GM19467 (cell line): ENCODE measurements around the gene HOMER1.

Experiments used
- ATAC-seq: cut with Tn5 transposase; IDR thresholded peaks from one replicate; pipeline ENCODE4 v1.9.1; 2021; ENCODE audit warnings: mild to moderate bottlenecking, moderate library complexity; ENCODE audit not compliant: unreplicated experiment

Gene HOMER1

DNA sequence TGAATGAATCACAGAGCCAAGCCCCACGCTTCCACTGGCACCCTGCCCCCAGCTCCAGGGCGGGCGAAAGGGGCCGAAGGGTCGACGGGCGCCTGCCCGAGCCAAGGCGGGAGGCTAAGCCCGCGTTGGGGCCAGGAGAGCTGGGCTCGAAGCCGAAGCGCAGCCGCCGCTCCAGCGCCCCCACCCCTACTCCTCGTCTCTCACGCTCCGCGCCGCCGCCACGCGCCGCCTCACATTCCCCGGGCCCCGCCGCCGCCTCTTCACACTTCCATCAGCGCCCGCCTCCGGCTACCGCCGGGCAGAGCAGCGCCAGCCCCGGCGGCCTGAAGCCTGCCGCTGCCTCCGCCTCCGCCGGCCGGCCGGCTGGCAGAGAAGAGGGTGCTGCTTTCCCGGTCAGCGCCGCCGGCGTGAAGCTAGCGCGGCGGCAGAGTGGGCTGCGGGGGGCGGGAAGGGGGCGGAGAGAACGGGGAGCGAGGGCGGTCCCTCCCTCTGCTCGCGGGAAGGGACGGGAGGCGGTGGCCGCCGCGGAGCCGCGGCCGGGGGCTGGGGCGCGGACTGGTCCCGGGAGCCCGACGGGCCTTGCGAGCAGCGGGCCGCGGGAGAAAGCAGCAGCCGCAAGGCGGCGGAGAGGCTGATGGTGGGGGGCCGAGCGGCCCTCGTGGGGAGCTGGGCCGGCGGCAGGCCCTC lies at the start of gene HOMER1:
TSS of gene HOMER1 (minus strand) at position 431 of the 687 bp plus-strand sequence. CDS start 1,360 bp downstream, outside the sequence.
- peak; percentile 46 for ATAC-seq

GRCh38 chr5:79563247-79563590 lies 49.3 kb upstream of the HOMER1 start:
- no peak for ATAC-seq

- no peak for ATAC-seq
Observed at GRCh38 chr5:79562351-79563246, 48.7 kb upstream of the HOMER1 start.

- no peak for ATAC-seq
Observed at GRCh38 chr5:79561525-79561893, 47.6 kb upstream of the HOMER1 start.

DNA sequence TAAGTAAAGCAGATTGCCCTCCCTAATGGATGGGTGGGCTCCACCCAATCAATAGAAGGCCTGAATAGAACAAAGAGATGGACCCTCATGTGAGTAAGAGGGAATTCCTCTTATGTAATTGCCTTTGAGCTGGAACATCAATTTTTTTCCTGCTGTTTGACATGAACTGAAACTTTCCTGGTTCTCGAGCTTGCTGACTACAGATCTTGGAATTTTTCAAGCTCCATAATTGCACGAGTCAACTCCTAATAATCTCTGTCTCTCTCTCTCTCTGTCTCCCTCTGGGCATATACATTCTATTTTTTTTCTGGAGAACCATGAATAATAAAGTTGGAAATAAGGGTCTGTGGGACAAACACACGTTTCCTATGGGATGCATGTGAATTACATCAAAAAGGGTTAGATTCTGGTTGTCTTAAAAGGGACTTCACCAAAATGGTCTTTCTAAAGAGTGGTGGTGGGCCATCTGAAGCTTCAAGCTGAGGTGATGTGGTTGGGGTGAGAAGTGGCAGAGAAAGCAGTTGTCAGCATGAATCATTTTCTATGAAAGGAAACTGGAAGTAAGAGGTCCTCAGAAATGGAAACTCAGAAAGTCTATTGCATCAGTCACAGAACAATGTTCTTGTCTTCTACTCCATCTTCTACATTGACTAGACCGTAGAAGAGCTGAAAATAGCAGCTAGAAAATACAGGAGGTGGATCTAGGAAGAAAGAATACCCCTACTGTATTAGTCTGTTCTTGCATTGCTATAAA lies 47.0 kb upstream of the HOMER1 start:
- ATAC-seq: no peak

GRCh38 chr5:79555418-79555817 lies 41.5 kb upstream of the HOMER1 start:
- ATAC-seq: no peak

- no peak for ATAC-seq
Observed at GRCh38 chr5:79552984-79553383, 39.0 kb upstream of the HOMER1 start.

GRCh38 chr5:79547982-79548381 lies 34.0 kb upstream of the HOMER1 start:
- ATAC-seq: no peak

- no peak for ATAC-seq
Observed at GRCh38 chr5:79547429-79547822, 33.5 kb upstream of the HOMER1 start.

DNA sequence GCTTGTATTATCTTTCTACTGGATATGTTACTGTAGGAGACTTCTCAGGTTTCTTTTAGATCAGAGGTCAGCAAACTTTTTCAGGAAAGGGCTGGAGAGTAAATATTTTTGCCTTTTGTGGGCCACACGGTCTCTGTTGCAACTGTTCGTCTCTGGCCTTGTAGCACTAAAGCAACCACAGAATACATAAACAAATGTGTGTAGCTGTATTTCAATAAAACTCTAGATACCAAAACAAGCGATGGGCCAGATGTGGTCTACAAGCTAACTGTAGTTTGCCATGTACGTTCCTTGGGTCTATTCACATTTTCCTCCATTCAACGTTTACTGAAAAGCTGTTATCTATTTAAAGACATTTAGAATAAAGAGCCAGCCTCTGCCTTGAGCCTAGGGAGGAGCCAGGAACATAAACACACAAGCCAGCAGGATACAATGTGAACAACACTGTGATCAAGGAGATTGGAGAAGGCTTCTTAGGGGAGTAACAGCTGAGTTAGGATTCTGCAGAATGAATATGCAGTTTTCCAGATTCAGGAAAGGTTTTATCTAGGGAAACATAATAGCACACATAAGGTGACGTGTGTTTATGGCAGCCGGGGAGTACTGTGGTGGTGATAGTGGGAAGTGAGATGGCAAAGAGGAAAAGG lies 33.0 kb upstream of the HOMER1 start:
- no peak for ATAC-seq

GRCh38 chr5:79544131-79544530 lies 30.2 kb upstream of the HOMER1 start:
- no peak for ATAC-seq

GRCh38 chr5:79540939-79541338 lies 27.0 kb upstream of the HOMER1 start:
- ATAC-seq: no peak

DNA sequence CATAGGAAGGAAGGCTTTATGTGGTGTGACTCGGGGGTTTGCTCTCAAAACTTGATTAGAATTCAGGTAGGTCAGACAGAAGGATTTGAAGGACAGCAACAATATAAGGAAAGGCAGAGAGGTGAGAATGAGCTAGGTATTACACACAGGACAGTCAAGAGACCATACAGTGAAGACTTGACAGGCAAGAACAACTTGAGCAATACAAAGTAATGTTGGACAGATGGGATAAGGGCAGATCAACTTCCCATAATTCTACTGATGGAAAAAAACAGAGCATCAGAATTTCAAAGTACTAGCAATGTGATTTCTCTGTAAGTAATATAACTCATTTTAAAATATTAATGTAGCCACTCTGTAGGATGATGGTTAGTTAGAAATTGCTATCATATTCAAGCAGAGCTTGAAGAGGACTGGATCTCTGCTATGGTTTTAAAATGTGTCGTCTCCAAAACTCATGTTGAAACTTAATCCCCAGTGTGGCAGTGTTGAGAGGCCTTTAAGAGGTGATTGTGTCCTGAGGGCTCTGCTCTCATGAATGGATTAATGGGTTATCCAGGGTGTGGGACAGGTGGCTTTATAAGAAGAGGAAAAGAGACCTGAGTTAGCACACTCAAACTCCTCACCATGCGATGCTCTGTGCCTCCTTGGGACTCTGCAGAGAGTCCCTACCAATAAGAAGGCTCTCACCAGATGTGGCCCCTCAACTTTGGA lies 22.4 kb upstream of the HOMER1 start:
- no peak for ATAC-seq

GRCh38 chr5:79535477-79536192 lies 21.7 kb upstream of the HOMER1 start:
- no peak for ATAC-seq

- no peak for ATAC-seq
Observed at GRCh38 chr5:79529110-79529509, 15.2 kb upstream of the HOMER1 start.

DNA sequence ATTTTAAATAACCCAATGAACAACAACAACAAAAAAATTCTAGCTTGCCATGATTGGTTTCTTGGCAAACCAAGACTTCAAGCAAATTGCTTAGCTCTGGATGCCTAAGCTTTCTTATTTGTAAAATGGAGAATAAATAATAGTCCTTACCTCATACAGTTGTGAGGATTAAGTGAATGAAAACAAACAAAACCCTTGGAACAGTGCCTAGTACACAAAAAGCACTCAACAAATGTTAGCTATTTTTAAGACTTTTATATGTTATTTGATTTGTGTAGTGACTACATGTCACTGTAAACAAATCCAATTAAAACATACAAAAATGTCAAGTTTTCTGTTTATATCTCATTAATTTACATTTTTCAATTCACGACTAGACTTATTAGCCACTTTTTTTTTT lies 13.5 kb upstream of the HOMER1 start:
- no peak for ATAC-seq

GRCh38 chr5:79526928-79527327 lies 13.0 kb upstream of the HOMER1 start:
- ATAC-seq: no peak

DNA sequence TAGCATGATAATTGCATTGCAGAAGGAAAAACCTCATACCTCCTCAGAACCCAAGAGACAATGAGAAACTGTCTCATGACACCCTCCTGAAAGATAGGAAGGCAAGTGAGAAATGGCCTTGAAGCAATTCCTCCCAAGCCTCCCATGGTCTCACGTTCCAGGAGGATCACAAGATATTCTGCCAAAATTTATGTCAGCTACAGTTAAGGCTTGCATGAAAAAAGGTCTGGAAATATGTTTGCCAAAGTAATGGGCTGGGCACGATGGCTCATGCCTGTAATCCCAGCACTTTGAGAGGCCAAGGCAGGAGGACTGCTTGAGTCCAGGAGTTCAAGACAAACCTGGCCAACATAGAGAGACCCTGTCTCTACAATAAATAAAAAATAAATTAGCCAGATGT lies 12.6 kb upstream of the HOMER1 start:
- ATAC-seq: no peak

DNA sequence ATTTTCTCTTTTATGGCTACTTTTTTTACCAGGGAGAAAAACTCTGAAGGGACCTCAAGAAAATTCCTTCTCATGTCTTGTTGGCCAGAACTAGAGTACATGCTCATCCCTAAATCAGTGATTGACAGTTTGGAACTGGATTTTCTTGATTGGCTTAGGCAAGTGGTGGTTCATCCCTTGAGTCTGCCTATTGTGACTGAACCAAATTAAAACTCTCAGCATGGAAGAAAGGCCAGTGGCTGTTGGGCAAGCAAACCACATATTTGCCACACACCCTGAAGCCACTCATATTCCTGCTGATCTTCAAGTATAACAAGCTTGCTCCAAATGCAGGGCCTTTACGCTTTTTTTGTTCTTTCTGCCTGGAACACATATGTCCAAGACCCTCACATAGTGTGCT lies 7.2 kb upstream of the HOMER1 start:
- no peak for ATAC-seq

DNA sequence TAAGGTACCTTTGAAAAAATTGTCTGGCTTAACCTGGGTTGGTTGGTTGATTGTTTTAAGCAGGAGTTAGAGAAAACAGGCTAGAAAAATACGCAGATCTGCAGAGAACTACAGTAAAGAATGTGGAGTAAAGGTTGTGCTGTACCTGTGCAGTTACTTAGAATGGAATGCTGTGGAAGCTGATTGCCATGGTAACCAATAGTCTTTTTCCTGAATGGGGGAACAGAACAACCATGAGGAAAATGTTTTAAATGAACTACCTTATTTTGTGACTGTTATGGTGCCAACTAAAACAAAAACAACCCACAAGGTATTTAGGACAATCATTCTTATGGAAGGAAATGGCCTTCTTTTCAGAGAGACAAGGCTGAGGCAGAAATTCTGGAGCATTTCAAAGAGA lies 4.8 kb upstream of the HOMER1 start:
- no peak for ATAC-seq
